NCI-H510A (cell line): ENCODE measurements around the gene SUSD6.
"Not testable (repeated sequence)": the region's sequence is repeated elsewhere in the genome, so short reads cannot be mapped to it uniquely, and the experiment has no call there.

Experiments
- DNase-seq: peaks from one replicate; lab custom pipeline; 2025; lab: John Stamatoyannopoulos, UW

Gene SUSD6

GRCh38 chr14:69593018-69593677, 18.2 kb upstream of the SUSD6 start:
- DNase-seq = no peak

GRCh38 chr14:69594846-69595245, 16.6 kb upstream of the SUSD6 start:
- DNase-seq = no peak

GRCh38 chr14:69595336-69595735, 16.1 kb upstream of the SUSD6 start:
- DNase-seq = no peak

- DNase-seq = not testable (repeated sequence)
These were observed 12.0 kb upstream of the SUSD6 start for GRCh38 chr14:69599431-69599830.

GRCh38 chr14:69600304-69600891, 11.0 kb upstream of the SUSD6 start:
- DNase-seq = no peak

- no peak for DNase-seq
These were observed 5.7 kb upstream of the SUSD6 start for GRCh38 chr14:69605738-69606137.

GRCh38 chr14:69606258-69607184, 4.9 kb upstream of the SUSD6 start:
- DNase-seq = no peak

GRCh38 chr14:69610020-69610873, 1.1 kb upstream of the SUSD6 start:
- no peak for DNase-seq

GRCh38 chr14:69610874-69611171, 573 bp upstream of the SUSD6 start:
- no peak for DNase-seq

GRCh38 chr14:69612014-69612782, 802 bp downstream of the SUSD6 start:
- no peak for DNase-seq

- DNase-seq = no peak
These were observed 1.4 kb downstream of the SUSD6 start for GRCh38 chr14:69612783-69613130.

- DNase-seq = no peak
These were observed 2.1 kb downstream of the SUSD6 start for GRCh38 chr14:69613312-69614073.

- no peak for DNase-seq
These were observed 3.2 kb downstream of the SUSD6 start for GRCh38 chr14:69614592-69614991.

- DNase-seq = no peak
These were observed 3.7 kb downstream of the SUSD6 start for GRCh38 chr14:69615121-69615495.

GRCh38 chr14:69615496-69616407, 4.4 kb downstream of the SUSD6 start:
- DNase-seq = no peak

GRCh38 chr14:69616408-69616773, 5.0 kb downstream of the SUSD6 start:
- DNase-seq = no peak

GRCh38 chr14:69617796-69618195, 6.4 kb downstream of the SUSD6 start:
- no peak for DNase-seq

GRCh38 chr14:69619012-69619411, 7.6 kb downstream of the SUSD6 start:
- DNase-seq = no peak

GRCh38 chr14:69620211-69620611, 8.8 kb downstream of the SUSD6 start:
- DNase-seq = no peak

GRCh38 chr14:69620981-69621380, 9.6 kb downstream of the SUSD6 start:
- DNase-seq = no peak
